Liver (tissue), 9 donors: ENCODE results near the gene TBC1D7. TPM values are rescaled to one million over a fixed set of nuclear protein-coding genes. Genes with fewer than 3 reads are reported as not detected.

ENCODE experiments used
- DNase-seq: peaks from one replicate; pipeline ENCODE4 v3.0.0-alpha.2; 2017; ENCODE audit warnings: low spot score
- H3K27ac ChIP-seq, 2 donors: one replicate each; pipeline ENCODE4 v1.7.0; 2013; ENCODE audit warnings: inconsistent platforms in 2 of 2, low read length in 2 of 2, control low read depth in 1 of 2, low read depth in 1 of 2, mild to moderate bottlenecking in 1 of 2
- H3K27me3 ChIP-seq, 4 donors: one replicate each; pipeline versions ENCODE4 v1.6.1 to v1.7.0; 2013; ENCODE audit warnings: low read length in 3 of 4, inconsistent platforms in 1 of 4, mild to moderate bottlenecking in 1 of 4, moderate library complexity in 1 of 4; ENCODE audit not compliant: control insufficient read depth in 4 of 4, insufficient read depth in 4 of 4
- H3K36me3 ChIP-seq, 4 donors: one replicate each; pipeline versions ENCODE4 v1.6.1 to v1.7.0; 2013; ENCODE audit warnings: low read length in 3 of 4, mild to moderate bottlenecking in 3 of 4, low read depth in 1 of 4, moderate library complexity in 1 of 4; ENCODE audit not compliant: control insufficient read depth in 4 of 4, insufficient read depth in 3 of 4
- H3K4me1 ChIP-seq, 4 donors: one replicate each; pipeline versions ENCODE4 v1.6.1 to v1.7.0; 2013; ENCODE audit warnings: low read length in 3 of 4, mild to moderate bottlenecking in 3 of 4, moderate library complexity in 1 of 4; ENCODE audit not compliant: control insufficient read depth in 4 of 4, insufficient read depth in 4 of 4
- H3K4me3 ChIP-seq, 3 donors: one replicate each; pipeline versions ENCODE4 v1.6.1 to v1.7.0; 2013; ENCODE audit warnings: low read length in 3 of 3, control low read depth in 1 of 3, low read depth in 1 of 3, mild to moderate bottlenecking in 1 of 3
- H3K9ac ChIP-seq, 2 donors: one replicate each; pipeline ENCODE4 v1.7.0; 2013; ENCODE audit warnings: low read length in 2 of 2, mild to moderate bottlenecking in 2 of 2, moderate library complexity in 2 of 2, control low read depth in 1 of 2, low read depth in 1 of 2
- H3K9me3 ChIP-seq, 4 donors: one replicate each; pipeline versions ENCODE4 v1.6.1 to v1.7.0; 2013; ENCODE audit warnings: low read length in 3 of 4; ENCODE audit not compliant: control insufficient read depth in 4 of 4
- EGR1 ChIP-seq, 2 donors: IDR thresholded peaks; 2 replicates each; pipeline ENCODE4 v1.6.1; 2016 to 2018; ENCODE audit warnings: antibody characterized with exemption in 2 of 2, low read depth in 2 of 2
- FOXA1 ChIP-seq: IDR thresholded peaks from 2 replicates; pipeline ENCODE4 v1.6.1; 2016; ENCODE audit warnings: antibody characterized with exemption
- FOXA2 ChIP-seq: IDR thresholded peaks from 2 replicates; pipeline ENCODE4 v1.6.1; 2016; ENCODE audit warnings: antibody characterized with exemption
- GABPA ChIP-seq, 2 donors: IDR thresholded peaks in 1 of 2; conservative IDR thresholded peaks in 1 of 2; 2 replicates each; pipeline ENCODE4 v1.6.1; 2016; ENCODE audit warnings: antibody characterized with exemption in 2 of 2, mild to moderate bottlenecking in 1 of 2, moderate library complexity in 1 of 2
- HNF4A ChIP-seq, 2 donors: conservative IDR thresholded peaks; 2 replicates each; pipeline ENCODE4 v1.6.1; 2016; ENCODE audit warnings: antibody characterized with exemption in 2 of 2, mild to moderate bottlenecking in 2 of 2
- HNF4G ChIP-seq: IDR thresholded peaks from 2 replicates; pipeline ENCODE4 v1.6.1; 2016; ENCODE audit warnings: antibody characterized with exemption
- JUND ChIP-seq, 2 donors: IDR thresholded peaks; 2 replicates each; pipeline ENCODE4 v1.6.1; 2016; ENCODE audit warnings: antibody characterized with exemption in 2 of 2
- NR2F2 ChIP-seq: IDR thresholded peaks from 2 replicates; pipeline ENCODE4 v1.6.1; 2016; ENCODE audit warnings: antibody characterized with exemption
- RAD21 ChIP-seq, 2 donors: IDR thresholded peaks; 2 replicates each; pipeline ENCODE4 v1.6.1; 2016; ENCODE audit warnings: antibody characterized with exemption in 2 of 2, mild to moderate bottlenecking in 2 of 2
- RXRA ChIP-seq, 2 donors: IDR thresholded peaks; 2 replicates each; pipeline ENCODE4 v1.6.1; 2017 to 2018; ENCODE audit warnings: antibody characterized with exemption in 2 of 2, mild to moderate bottlenecking in 1 of 2
- SP1 ChIP-seq: IDR thresholded peaks from 2 replicates; pipeline ENCODE4 v1.6.1; 2018; ENCODE audit warnings: antibody characterized with exemption, mild to moderate bottlenecking
- TAF1 ChIP-seq: conservative IDR thresholded peaks from 2 replicates; pipeline ENCODE4 v1.6.1; 2016; ENCODE audit warnings: antibody characterized with exemption, mild to moderate bottlenecking
- YY1 ChIP-seq: IDR thresholded peaks from 2 replicates; pipeline ENCODE4 v1.6.1; 2016; ENCODE audit warnings: antibody characterized with exemption, mild to moderate bottlenecking
- WGBS: extraction: QIAGEN DNeasy Blood & Tissue Kit; methylation state at CpG from one replicate; pipeline ENCODE4 v1.1.7; 2013; 5-methylcytosine and 5-hydroxymethylcytosine counted together
- polyA plus RNA-seq, 2 donors: library from polyadenylated mRNA; stranded (reverse) in 1 of 2; unstranded in 1 of 2; fragments of 200-250 nt in 1 of 2; fragments of >200 nt in 1 of 2; fragmentation: Nextera tagmentation in 1 of 2; extraction: Ambion mirVana in 1 of 2; gene quantifications; one replicate each; pipeline versions ENCODE4 v1.2.1 to v1.2.3, GENCODE V29; 2013 to 2015
- total RNA-seq, 2 donors: library from RNA; depleted of rRNA; stranded (reverse); fragments of >200 nt; gene quantifications; one replicate each; pipeline ENCODE4 v1.2.3, GENCODE V29; 2014
- TF ChIP-seq, protein P1 (sequence below): IDR thresholded peaks from 2 replicates; pipeline ENCODE4 v1.6.1; 2016; ENCODE audit warnings: antibody characterized with exemption
- TF ChIP-seq, protein P2 (sequence below): IDR thresholded peaks from 2 replicates; pipeline ENCODE4 v1.6.1; 2016; ENCODE audit warnings: antibody characterized with exemption, mild to moderate bottlenecking
- TF ChIP-seq, protein P3 (sequence below): IDR thresholded peaks from 2 replicates; pipeline ENCODE4 v1.6.1; 2016; ENCODE audit warnings: antibody characterized with exemption
- TF ChIP-seq, protein P4 (sequence below): IDR thresholded peaks from 2 replicates; pipeline ENCODE4 v1.6.1; 2016; ENCODE audit warnings: antibody characterized with exemption
- TF ChIP-seq, protein P5 (sequence below): fragments of 150-350 bp; IDR thresholded peaks from 2 replicates; pipeline ENCODE4 v1.5.1; 2017; ENCODE audit warnings: improper control_type of control experiment, low read depth, low read length; ENCODE audit not compliant: missing input control
- donor health status: healthy.
- donor health status: healthy.
- donor health status: healthy.
- donor health status: healthy.
- donor health status: healthy.

Gene TBC1D7
- total and polyA plus RNA-seq, 4 donors = 9.6 to 18.8 (median 10.6) TPM

DNA sequence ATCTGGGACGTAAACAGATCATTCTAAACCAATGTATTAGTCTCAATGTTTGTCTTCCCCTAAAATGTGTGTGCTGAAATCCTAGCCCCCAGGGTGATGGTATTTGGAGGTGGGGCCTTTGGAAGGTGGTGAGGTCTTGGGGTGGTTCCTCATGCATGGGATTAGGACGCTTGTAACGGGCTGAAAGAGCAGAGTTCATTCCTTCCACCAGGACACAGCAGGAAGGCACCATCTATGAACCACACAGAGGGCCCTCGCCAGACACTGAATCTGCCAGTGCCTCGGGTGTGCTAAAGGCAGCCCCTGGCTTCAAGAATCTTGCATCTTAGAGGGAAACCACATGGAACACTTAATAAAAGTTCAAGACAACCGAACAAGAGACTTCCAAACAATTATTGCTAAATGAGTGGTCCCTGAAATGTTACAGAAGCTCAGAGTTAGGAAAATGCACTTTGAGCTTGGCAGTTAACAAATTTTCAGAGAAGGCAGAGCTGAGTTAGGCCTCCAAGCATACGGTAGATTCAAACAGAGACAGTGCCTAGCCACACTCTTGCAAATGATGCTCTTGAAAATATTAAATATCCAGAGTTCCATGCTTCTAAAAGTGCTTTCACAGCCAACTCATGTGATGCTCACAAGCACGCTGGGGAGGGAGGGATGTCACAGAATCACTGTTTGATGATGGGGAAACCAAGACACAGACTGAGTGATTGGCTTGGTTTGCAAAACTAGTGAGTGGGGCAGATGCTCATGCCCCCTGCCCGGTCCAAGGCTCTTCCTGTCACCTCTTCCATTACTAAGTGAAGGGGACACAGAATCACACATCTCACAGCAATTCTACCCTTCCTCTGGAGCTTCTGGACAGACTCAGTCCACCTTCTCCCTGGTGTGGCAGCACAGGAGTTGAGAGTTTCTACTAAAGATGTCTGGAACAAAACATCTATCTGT is 27.4 kb downstream of the TBC1D7 start (continued):
- TF ChIP-seq, protein P1, sequence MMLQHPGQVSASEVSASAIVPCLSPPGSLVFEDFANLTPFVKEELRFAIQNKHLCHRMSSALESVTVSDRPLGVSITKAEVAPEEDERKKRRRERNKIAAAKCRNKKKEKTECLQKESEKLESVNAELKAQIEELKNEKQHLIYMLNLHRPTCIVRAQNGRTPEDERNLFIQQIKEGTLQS = no peak
- TF ChIP-seq FOXA2 (no peak), RXRA (IDR thresholded peaks at IDR 0.05) (no peak), RAD21 (IDR thresholded peaks at IDR 0.05) (no peak), HNF4G (no peak), GABPA (IDR thresholded peaks at IDR 0.05 in 1 of 2, conservative IDR thresholded peaks at IDR 0.05 in 1 of 2) (no peak), YY1 (no peak), NR2F2 (no peak), FOXA1 (no peak), TAF1 (no peak)

DNA sequence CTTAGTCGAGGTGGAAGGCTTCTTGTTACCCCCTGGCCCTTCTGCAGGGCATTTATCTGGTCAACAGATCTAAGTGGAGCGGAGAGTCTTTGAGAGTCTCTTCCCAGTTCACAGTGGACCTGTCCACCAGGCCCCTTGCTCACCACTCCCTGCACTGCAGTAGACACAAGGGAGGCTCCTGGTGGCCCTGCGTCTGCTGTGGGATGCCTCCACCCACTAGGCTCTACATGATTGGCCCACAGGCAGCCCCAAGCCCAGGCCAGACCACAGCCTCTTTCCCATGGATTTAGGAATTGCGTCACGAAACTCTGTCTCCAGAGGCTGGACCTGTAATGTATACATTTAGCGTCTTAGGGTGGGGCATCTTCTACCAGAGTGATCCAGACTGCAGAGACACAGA is 28.4 kb downstream of the TBC1D7 start:
- Histone ChIP-seq H3K27ac (no peak overlapping the region), H3K9me3 (no peaks in the 10 kb centered on the region), H3K4me3 (no peak overlapping the region), H3K4me1 (no peaks in the 10 kb centered on the region), H3K36me3 (peaks cover 2 to 21% (median 11%) of the 10 kb centered on the region in 4 donors), H3K9ac (no peak overlapping the region), H3K27me3 (no peaks in the 10 kb centered on the region)
- TF ChIP-seq, protein P1 = no peak
- no peak for TF ChIP-seq HNF4G
- no peak for TF ChIP-seq RXRA (IDR thresholded peaks at IDR 0.05)
- TF ChIP-seq, protein P2, sequence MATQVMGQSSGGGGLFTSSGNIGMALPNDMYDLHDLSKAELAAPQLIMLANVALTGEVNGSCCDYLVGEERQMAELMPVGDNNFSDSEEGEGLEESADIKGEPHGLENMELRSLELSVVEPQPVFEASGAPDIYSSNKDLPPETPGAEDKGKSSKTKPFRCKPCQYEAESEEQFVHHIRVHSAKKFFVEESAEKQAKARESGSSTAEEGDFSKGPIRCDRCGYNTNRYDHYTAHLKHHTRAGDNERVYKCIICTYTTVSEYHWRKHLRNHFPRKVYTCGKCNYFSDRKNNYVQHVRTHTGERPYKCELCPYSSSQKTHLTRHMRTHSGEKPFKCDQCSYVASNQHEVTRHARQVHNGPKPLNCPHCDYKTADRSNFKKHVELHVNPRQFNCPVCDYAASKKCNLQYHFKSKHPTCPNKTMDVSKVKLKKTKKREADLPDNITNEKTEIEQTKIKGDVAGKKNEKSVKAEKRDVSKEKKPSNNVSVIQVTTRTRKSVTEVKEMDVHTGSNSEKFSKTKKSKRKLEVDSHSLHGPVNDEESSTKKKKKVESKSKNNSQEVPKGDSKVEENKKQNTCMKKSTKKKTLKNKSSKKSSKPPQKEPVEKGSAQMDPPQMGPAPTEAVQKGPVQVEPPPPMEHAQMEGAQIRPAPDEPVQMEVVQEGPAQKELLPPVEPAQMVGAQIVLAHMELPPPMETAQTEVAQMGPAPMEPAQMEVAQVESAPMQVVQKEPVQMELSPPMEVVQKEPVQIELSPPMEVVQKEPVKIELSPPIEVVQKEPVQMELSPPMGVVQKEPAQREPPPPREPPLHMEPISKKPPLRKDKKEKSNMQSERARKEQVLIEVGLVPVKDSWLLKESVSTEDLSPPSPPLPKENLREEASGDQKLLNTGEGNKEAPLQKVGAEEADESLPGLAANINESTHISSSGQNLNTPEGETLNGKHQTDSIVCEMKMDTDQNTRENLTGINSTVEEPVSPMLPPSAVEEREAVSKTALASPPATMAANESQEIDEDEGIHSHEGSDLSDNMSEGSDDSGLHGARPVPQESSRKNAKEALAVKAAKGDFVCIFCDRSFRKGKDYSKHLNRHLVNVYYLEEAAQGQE = no peak
- TF ChIP-seq GABPA (IDR thresholded peaks at IDR 0.05 in 1 of 2, conservative IDR thresholded peaks at IDR 0.05 in 1 of 2) = no peak
- TF ChIP-seq, protein P3, sequence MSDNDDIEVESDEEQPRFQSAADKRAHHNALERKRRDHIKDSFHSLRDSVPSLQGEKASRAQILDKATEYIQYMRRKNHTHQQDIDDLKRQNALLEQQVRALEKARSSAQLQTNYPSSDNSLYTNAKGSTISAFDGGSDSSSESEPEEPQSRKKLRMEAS = no peak
- TF ChIP-seq, protein P4, sequence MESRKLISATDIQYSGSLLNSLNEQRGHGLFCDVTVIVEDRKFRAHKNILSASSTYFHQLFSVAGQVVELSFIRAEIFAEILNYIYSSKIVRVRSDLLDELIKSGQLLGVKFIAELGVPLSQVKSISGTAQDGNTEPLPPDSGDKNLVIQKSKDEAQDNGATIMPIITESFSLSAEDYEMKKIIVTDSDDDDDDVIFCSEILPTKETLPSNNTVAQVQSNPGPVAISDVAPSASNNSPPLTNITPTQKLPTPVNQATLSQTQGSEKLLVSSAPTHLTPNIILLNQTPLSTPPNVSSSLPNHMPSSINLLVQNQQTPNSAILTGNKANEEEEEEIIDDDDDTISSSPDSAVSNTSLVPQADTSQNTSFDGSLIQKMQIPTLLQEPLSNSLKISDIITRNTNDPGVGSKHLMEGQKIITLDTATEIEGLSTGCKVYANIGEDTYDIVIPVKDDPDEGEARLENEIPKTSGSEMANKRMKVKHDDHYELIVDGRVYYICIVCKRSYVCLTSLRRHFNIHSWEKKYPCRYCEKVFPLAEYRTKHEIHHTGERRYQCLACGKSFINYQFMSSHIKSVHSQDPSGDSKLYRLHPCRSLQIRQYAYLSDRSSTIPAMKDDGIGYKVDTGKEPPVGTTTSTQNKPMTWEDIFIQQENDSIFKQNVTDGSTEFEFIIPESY = no peak
- no peak for TF ChIP-seq RAD21 (IDR thresholded peaks at IDR 0.05)
- TF ChIP-seq NR2F2 = no peak
- TF ChIP-seq, protein P5, sequence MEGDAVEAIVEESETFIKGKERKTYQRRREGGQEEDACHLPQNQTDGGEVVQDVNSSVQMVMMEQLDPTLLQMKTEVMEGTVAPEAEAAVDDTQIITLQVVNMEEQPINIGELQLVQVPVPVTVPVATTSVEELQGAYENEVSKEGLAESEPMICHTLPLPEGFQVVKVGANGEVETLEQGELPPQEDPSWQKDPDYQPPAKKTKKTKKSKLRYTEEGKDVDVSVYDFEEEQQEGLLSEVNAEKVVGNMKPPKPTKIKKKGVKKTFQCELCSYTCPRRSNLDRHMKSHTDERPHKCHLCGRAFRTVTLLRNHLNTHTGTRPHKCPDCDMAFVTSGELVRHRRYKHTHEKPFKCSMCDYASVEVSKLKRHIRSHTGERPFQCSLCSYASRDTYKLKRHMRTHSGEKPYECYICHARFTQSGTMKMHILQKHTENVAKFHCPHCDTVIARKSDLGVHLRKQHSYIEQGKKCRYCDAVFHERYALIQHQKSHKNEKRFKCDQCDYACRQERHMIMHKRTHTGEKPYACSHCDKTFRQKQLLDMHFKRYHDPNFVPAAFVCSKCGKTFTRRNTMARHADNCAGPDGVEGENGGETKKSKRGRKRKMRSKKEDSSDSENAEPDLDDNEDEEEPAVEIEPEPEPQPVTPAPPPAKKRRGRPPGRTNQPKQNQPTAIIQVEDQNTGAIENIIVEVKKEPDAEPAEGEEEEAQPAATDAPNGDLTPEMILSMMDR = no peak
- TF ChIP-seq FOXA2 = no peak
- TF ChIP-seq JUND (IDR thresholded peaks at IDR 0.05) = no peak
- TF ChIP-seq SP1 = no peak
- no peak for TF ChIP-seq HNF4A (conservative IDR thresholded peaks at IDR 0.05)
- no peak for TF ChIP-seq TAF1
- TF ChIP-seq FOXA1 = no peak
- no peak for TF ChIP-seq EGR1 (IDR thresholded peaks at IDR 0.05; ENCODE audit: low read depth in 2 of 2)
- TF ChIP-seq YY1 = no peak
- no peak for DNase-seq
- WGBS = 87% methylated on average over 6 of the region's 6 CpGs
